Small intestine (tissue), 7 donors: Measurements from ENCODE around the gene PGBD2. TPM values are rescaled to one million over a fixed set of nuclear protein-coding genes. Genes with fewer than 3 reads are reported as not detected.
"Not testable (repeated sequence)": the region's sequence is repeated elsewhere in the genome, so short reads cannot be mapped to it uniquely, and the experiment has no call there.

ENCODE experiments used
- DNase-seq, 2 donors: peaks; one replicate each; pipeline versions ENCODE4 v3.0.0 to v3.0.0-alpha.2; 2013
- FAIRE-seq: peaks from 2 replicates; lab custom pipeline; 2012; peaks lifted over from hg19 to GRCh38; lab: Jason Lieb, UNC
- H3K27ac ChIP-seq, 3 donors: one replicate each; pipeline ENCODE4 v1.5.1; 2013; ENCODE audit warnings: low read length in 2 of 3, mild to moderate bottlenecking in 2 of 3, control low read depth in 1 of 3, inconsistent platforms in 1 of 3, low read depth in 1 of 3, moderate library complexity in 1 of 3
- H3K27me3 ChIP-seq, 3 donors: one replicate each; pipeline ENCODE4 v1.6.1; 2013; ENCODE audit warnings: low read length in 3 of 3, inconsistent platforms in 1 of 3; ENCODE audit not compliant: control insufficient read depth in 3 of 3, insufficient read depth in 3 of 3
- H3K36me3 ChIP-seq, 3 donors: one replicate each; pipeline ENCODE4 v1.6.1; 2013; ENCODE audit warnings: low read length in 3 of 3, inconsistent platforms in 1 of 3, low read depth in 1 of 3, mild to moderate bottlenecking in 1 of 3, moderate library complexity in 1 of 3; ENCODE audit not compliant: control insufficient read depth in 3 of 3, insufficient read depth in 2 of 3
- H3K4me1 ChIP-seq, 3 donors: one replicate each; pipeline ENCODE4 v1.6.1; 2013; ENCODE audit warnings: low read length in 2 of 3, inconsistent platforms in 1 of 3, low read depth in 1 of 3, mild to moderate bottlenecking in 1 of 3, moderate library complexity in 1 of 3; ENCODE audit not compliant: control insufficient read depth in 3 of 3, insufficient read depth in 2 of 3
- H3K4me3 ChIP-seq, 3 donors: one replicate each; pipeline ENCODE4 v1.5.1; 2013; ENCODE audit warnings: low read length in 3 of 3, control low read depth in 1 of 3, inconsistent platforms in 1 of 3, low read depth in 1 of 3, mild to moderate bottlenecking in 1 of 3, moderate library complexity in 1 of 3
- H3K9me3 ChIP-seq, 2 donors: one replicate each; pipeline ENCODE4 v1.6.1; 2013; ENCODE audit warnings: low read depth in 1 of 2, low read length in 1 of 2; ENCODE audit not compliant: control insufficient read depth in 2 of 2, insufficient read depth in 1 of 2
- WGBS, 3 donors: extraction: QIAGEN DNeasy Blood & Tissue Kit; methylation state at CpG; one replicate each; pipeline ENCODE4 v1.1.7; 2013; 5-methylcytosine and 5-hydroxymethylcytosine counted together
- polyA plus RNA-seq, 4 donors: library from polyadenylated mRNA; stranded (reverse) in 3 of 4; unstranded in 1 of 4; fragments of 200-250 nt in 3 of 4; fragments of 120-200 nt in 1 of 4; gene quantifications; one replicate each; pipeline versions ENCODE4 v1.2.1 to v1.2.3, GENCODE V29; 2013
- donor health status: healthy with polysubstance abuse.
- donor health status: control.
- donor health status: control.
- donor health status: Bipolar disorder and iron deficiency.
- donor health status: healthy.

Gene PGBD2
- polyA plus RNA-seq, 4 donors = 3.8 to 12.9 (median 8.7) TPM

- not testable (repeated sequence) for H3K36me3 ChIP-seq, H3K27ac ChIP-seq, DNase-seq, H3K9me3 ChIP-seq, H3K4me3 ChIP-seq, H3K4me1 ChIP-seq, H3K27me3 ChIP-seq, FAIRE-seq
- 75 to 88% (median 82%) methylated on average over 4 to 6 of the region's 7 CpGs for WGBS, 3 donors
These were observed 23.6 kb upstream of the PGBD2 start for GRCh38 chr1:248882427-248882826.

DNA sequence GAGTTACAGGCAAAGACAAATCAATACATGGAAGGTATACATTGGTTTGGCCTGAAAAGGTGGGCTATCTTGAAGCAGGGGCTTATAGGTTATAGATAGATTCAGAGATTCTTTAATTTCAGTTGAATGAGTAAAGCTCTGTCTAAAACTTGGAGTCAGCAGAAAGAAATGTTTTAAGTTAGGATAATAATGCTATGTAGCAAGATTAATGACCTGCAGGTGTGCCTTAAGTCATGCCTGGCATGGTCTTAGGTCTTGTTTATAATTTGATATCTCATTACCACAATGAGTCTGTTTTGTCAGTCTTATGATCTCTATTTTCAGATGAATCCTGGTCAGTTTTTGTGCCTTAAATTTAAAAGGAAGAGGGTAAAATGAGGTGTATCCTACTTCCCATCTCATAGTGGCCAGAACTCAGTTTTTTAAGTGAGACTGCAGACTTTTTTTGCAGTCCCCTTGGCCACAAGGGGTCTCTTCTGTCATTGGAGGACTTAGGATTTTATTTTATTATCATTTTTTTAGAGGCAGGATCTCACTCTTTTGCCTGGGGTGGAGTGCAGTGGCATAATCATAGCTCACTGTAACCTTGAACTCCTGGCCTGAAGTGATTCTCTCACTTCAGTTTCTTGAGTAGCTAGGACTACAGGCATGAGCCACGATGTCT lies 21.3 kb upstream of the PGBD2 start:
- Histone ChIP-seq H3K27ac (no peak overlapping the region), H3K4me1 (no peaks in the 10 kb centered on the region), H3K36me3 (no peaks in the 10 kb centered on the region), H3K4me3 (no peak overlapping the region), H3K9me3 (no peaks in the 10 kb centered on the region), H3K27me3 (no peaks in the 10 kb centered on the region)
- FAIRE-seq (no peak), DNase-seq (no peak)
- WGBS, 3 donors = 31 to 43% (median 33%) methylated on average over 1 of the region's 1 CpG

GRCh38 chr1:248885646-248886045 lies 20.4 kb upstream of the PGBD2 start:
- H3K36me3 ChIP-seq = no peaks in the 10 kb centered on the region
- H3K9me3 ChIP-seq = no peaks in the 10 kb centered on the region
- no peaks in the 10 kb centered on the region for H3K4me1 ChIP-seq
- no peak for DNase-seq
- H3K27ac ChIP-seq = no peak overlapping the region
- peaks cover 0 to 5% (median 0%) of the 10 kb centered on the region in 3 donors for H3K27me3 ChIP-seq
- WGBS, 3 donors = 91 to 97% (median 91%) methylated on average over 1 of the region's 1 CpG
- H3K4me3 ChIP-seq = no peak overlapping the region
- FAIRE-seq = no peak

- FAIRE-seq (no peak), DNase-seq (no peak)
- H3K4me1 ChIP-seq = no peaks in the 10 kb centered on the region
- no peak overlapping the region for H3K4me3 ChIP-seq
- H3K36me3 ChIP-seq = no peaks in the 10 kb centered on the region
- H3K27me3 ChIP-seq = peaks cover 0 to 5% (median 0%) of the 10 kb centered on the region in 3 donors
- WGBS, 3 donors = 19 to 37% (median 25%) methylated on average over 1 of the region's 1 CpG
- H3K9me3 ChIP-seq = no peaks in the 10 kb centered on the region
- no peak overlapping the region for H3K27ac ChIP-seq
These were observed 19.7 kb upstream of the PGBD2 start for GRCh38 chr1:248886237-248886895.

DNA sequence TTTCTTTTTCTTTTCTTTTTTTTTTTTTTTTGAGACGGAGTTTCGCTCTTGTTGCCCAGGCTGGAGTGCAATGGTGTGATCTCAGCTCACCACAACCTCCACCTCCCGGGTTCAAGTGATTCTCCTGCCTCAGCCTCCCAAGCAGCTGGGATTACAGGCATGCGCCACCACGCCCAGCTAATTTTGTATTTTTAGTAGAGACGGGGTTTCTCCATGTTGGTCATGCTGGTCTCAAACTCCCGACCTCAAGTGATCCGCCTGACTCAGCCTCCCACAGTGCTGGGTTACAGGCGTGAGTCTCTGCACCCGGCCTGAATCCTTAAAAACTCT lies 16.2 kb upstream of the PGBD2 start:
- not testable (repeated sequence) for H3K4me1 ChIP-seq, H3K27ac ChIP-seq, H3K36me3 ChIP-seq, FAIRE-seq, DNase-seq, H3K4me3 ChIP-seq, H3K27me3 ChIP-seq, H3K9me3 ChIP-seq
- WGBS, 3 donors = 76% methylated on average over 8 to 10 of the region's 10 CpGs

- H3K27ac ChIP-seq = no peak overlapping the region
- no peaks in the 10 kb centered on the region for H3K36me3 ChIP-seq
- DNase-seq = no peak
- FAIRE-seq = no peak
- H3K4me1 ChIP-seq = no peaks in the 10 kb centered on the region
- H3K27me3 ChIP-seq = peaks cover 0 to 5% (median 0%) of the 10 kb centered on the region in 3 donors
- whole genome bisulfite sequencing, 3 donors = 85 to 87% (median 86%) methylated on average over 9 of the region's 9 CpGs
- H3K9me3 ChIP-seq = no peaks in the 10 kb centered on the region
- H3K4me3 ChIP-seq = no peak overlapping the region
These were observed 15.2 kb upstream of the PGBD2 start for GRCh38 chr1:248890549-248891498.

DNA sequence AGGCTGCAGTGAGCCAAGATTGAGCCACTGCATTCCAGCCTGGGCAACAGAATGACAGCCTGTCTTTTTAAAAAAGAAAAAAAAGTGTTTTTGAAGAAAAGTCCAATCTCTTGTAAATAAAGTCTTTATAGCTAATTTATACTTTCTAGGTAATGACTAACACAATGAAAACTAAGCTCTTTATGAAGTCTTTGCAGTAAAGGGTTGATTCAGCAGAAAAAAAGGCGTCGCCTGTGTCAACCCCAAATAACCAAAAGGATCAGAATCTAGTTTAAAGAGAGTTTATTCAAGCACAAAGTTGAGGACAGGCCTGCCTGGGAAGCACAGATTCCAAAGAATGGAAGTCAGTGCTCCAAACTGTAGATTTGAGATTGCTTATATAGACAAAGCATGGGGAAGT lies 14.3 kb upstream of the PGBD2 start:
- FAIRE-seq (no peak), DNase-seq (no peak)
- Histone ChIP-seq H3K27me3 (peaks cover 0 to 7% (median 0%) of the 10 kb centered on the region in 3 donors), H3K27ac (no peak overlapping the region), H3K9me3 (no peaks in the 10 kb centered on the region), H3K4me1 (no peaks in the 10 kb centered on the region), H3K36me3 (no peaks in the 10 kb centered on the region), H3K4me3 (no peak overlapping the region)
- 84 to 94% (median 91%) methylated on average over 2 of the region's 2 CpGs for WGBS, 3 donors

DNA sequence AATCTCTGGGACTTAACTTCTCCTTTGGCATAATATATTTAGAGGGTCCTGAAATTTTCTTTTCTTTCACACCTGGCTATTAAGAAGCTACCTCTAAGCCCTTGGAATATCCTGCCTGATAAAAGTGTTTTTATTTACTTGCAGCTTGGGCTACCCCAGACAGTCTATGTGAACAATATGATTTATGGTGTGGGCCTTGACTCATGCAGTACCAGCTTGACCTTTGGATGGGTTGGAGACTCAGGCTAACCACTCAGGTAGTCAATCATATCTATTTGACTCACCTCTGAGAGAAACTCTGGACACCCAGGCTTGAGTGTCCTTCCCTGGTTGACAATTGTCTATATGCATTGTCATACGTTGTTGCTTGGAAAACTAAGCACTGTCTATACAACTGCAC lies 13.4 kb upstream of the PGBD2 start:
- WGBS, 3 donors = 71 to 82% (median 78%) methylated on average over 1 of the region's 1 CpG
- Histone ChIP-seq H3K27me3 (peaks cover 0 to 7% (median 0%) of the 10 kb centered on the region in 3 donors), H3K4me3 (no peak overlapping the region), H3K4me1 (no peaks in the 10 kb centered on the region), H3K36me3 (no peaks in the 10 kb centered on the region), H3K27ac (no peak overlapping the region), H3K9me3 (no peaks in the 10 kb centered on the region)
- FAIRE-seq (no peak), DNase-seq (peak in 1 of 2 donors; percentile 69)
